Measurements from ENCODE around the gene MRM2. TPM values are rescaled to one million over a fixed set of nuclear protein-coding genes. Genes with fewer than 3 reads are reported as not detected.

MRM2 gene
- total and polyA plus RNA-seq, 7 experiments from 2014 or later = 7.1 to 58.3 (median 20.7) TPM

GRCh38 chr7:2195400-2196246 lies 46.4 kb downstream of the MRM2 start:
- Mint-ChIP-seq H3K27ac (no peak overlapping the region), H3K36me3 (peaks cover 7 to 59% (median 44%) of the 10 kb centered on the region in 5 donors), H3K27me3 (no peaks in the 10 kb centered on the region), H3K4me1 (peaks cover 0 to 5% (median 0%) of the 10 kb centered on the region in 7 donors), H3K9me3 (peaks cover 0 to 10% (median 3%) of the 10 kb centered on the region in 11 donors), H3K4me3 (no peak overlapping the region)
- Histone ChIP-seq H3K4me1 (ENCODE audit: control insufficient read depth in 2 of 2, insufficient read depth in 2 of 2, low read length in 2 of 2) (no peaks in the 10 kb centered on the region), H3K36me3 (ENCODE audit: control insufficient read depth in 2 of 3, insufficient read depth in 3 of 3, low read length in 3 of 3) (peaks cover 0 to 42% (median 0%) of the 10 kb centered on the region in 3 experiments), H3K9me3 (ENCODE audit: control insufficient read depth in 2 of 3, low read length in 3 of 3) (peaks cover 0 to 8% (median 0%) of the 10 kb centered on the region in 3 experiments), H3K4me3 (ENCODE audit: low read length) (no peak overlapping the region), H3K27me3 (ENCODE audit: control insufficient read depth in 2 of 2, insufficient read depth in 2 of 2, low read length in 2 of 2) (no peaks in the 10 kb centered on the region), H3K27ac (ENCODE audit: low read depth, low read length) (no peak overlapping the region)
- ATAC-seq (no peak), DNase-seq (no peak)
- ChIA-PET POLR2A (no interaction called here), CTCF (no interaction called here)
- intact Hi-C loops (cut with micrococcal nuclease) = no loop called here

- Mint-ChIP-seq H3K27me3 (no peaks in the 10 kb centered on the region), H3K4me3 (no peak overlapping the region), H3K27ac (no peak overlapping the region), H3K36me3 (peaks cover 10 to 66% (median 58%) of the 10 kb centered on the region in 5 donors), H3K4me1 (peaks cover 0 to 5% (median 0%) of the 10 kb centered on the region in 7 donors), H3K9me3 (peaks cover 0 to 19% (median 7%) of the 10 kb centered on the region in 11 donors)
- no peak for ATAC-seq
- Histone ChIP-seq H3K4me1 (ENCODE audit: control insufficient read depth in 2 of 2, insufficient read depth in 2 of 2, low read length in 2 of 2) (no peaks in the 10 kb centered on the region), H3K27me3 (ENCODE audit: control insufficient read depth in 2 of 2, insufficient read depth in 2 of 2, low read length in 2 of 2) (no peaks in the 10 kb centered on the region), H3K4me3 (ENCODE audit: low read length) (no peak overlapping the region), H3K27ac (ENCODE audit: low read depth, low read length) (no peak overlapping the region), H3K36me3 (ENCODE audit: control insufficient read depth in 2 of 3, insufficient read depth in 3 of 3, low read length in 3 of 3) (peaks cover 0 to 28% (median 0%) of the 10 kb centered on the region in 3 experiments), H3K9me3 (ENCODE audit: control insufficient read depth in 2 of 3, low read length in 3 of 3) (peaks cover 0 to 8% (median 0%) of the 10 kb centered on the region in 3 experiments)
- intact Hi-C loops (cut with micrococcal nuclease) = no loop called here
- DNase-seq = no peak
- ChIA-PET POLR2A (no interaction called here), CTCF (no interaction called here)
Observed at GRCh38 chr7:2193575-2194305, 48.3 kb downstream of the MRM2 start.

- no peak overlapping the region for H3K27ac ChIP-seq (ENCODE audit: low read depth, low read length)
- DNase-seq (no peak), ATAC-seq (no peak)
- H3K36me3 ChIP-seq (ENCODE audit: control insufficient read depth in 2 of 3, insufficient read depth in 3 of 3, low read length in 3 of 3) = peaks cover 0 to 28% (median 0%) of the 10 kb centered on the region in 3 experiments
- H3K4me3 ChIP-seq (ENCODE audit: low read length) = no peak overlapping the region
- intact Hi-C loops (cut with micrococcal nuclease) = no loop called here
- H3K4me1 Mint-ChIP-seq = peaks cover 0 to 5% (median 0%) of the 10 kb centered on the region in 7 donors
- H3K27me3 Mint-ChIP-seq = no peaks in the 10 kb centered on the region
- no peak overlapping the region for H3K27ac Mint-ChIP-seq
- H3K4me1 ChIP-seq (ENCODE audit: control insufficient read depth in 2 of 2, insufficient read depth in 2 of 2, low read length in 2 of 2) = no peaks in the 10 kb centered on the region
- peaks cover 0 to 8% (median 0%) of the 10 kb centered on the region in 3 experiments for H3K9me3 ChIP-seq (ENCODE audit: control insufficient read depth in 2 of 3, low read length in 3 of 3)
- no peak overlapping the region for H3K4me3 Mint-ChIP-seq
- POLR2A ChIA-PET = interaction anchor here (0.6 kb wide), 1 partner anchor 322 kb away, joined by 4 read pairs; no protein-coding TSS in a partner anchor
- H3K9me3 Mint-ChIP-seq = peaks cover 0 to 26% (median 7%) of the 10 kb centered on the region in 11 donors
- peaks cover 10 to 74% (median 66%) of the 10 kb centered on the region in 5 donors for H3K36me3 Mint-ChIP-seq
- CTCF ChIA-PET = no interaction called here
- no peaks in the 10 kb centered on the region for H3K27me3 ChIP-seq (ENCODE audit: control insufficient read depth in 2 of 2, insufficient read depth in 2 of 2, low read length in 2 of 2)
Observed at GRCh38 chr7:2192831-2193534, 49.0 kb downstream of the MRM2 start.

GRCh38 chr7:2191016-2191415 lies 51.0 kb downstream of the MRM2 start:
- H3K36me3 Mint-ChIP-seq = peaks cover 3 to 63% (median 52%) of the 10 kb centered on the region in 5 donors

GRCh38 chr7:2190531-2190930 lies 51.5 kb downstream of the MRM2 start:
- Mint-ChIP-seq H3K27ac (no peak overlapping the region), H3K4me1 (peaks cover 0 to 4% (median 0%) of the 10 kb centered on the region in 7 donors), H3K9me3 (peaks cover 0 to 17% (median 3%) of the 10 kb centered on the region in 11 donors), H3K4me3 (no peak overlapping the region), H3K36me3 (peaks cover 3 to 61% (median 50%) of the 10 kb centered on the region in 5 donors), H3K27me3 (no peaks in the 10 kb centered on the region)
- ChIA-PET POLR2A (no interaction called here), CTCF (no interaction called here)
- ATAC-seq (no peak), DNase-seq (no peak)
- Histone ChIP-seq H3K4me1 (ENCODE audit: control insufficient read depth in 2 of 2, insufficient read depth in 2 of 2, low read length in 2 of 2) (no peaks in the 10 kb centered on the region), H3K27me3 (ENCODE audit: control insufficient read depth in 2 of 2, insufficient read depth in 2 of 2, low read length in 2 of 2) (no peaks in the 10 kb centered on the region), H3K4me3 (ENCODE audit: low read length) (no peak overlapping the region), H3K27ac (ENCODE audit: low read depth, low read length) (no peak overlapping the region), H3K9me3 (ENCODE audit: control insufficient read depth in 2 of 3, low read length in 3 of 3) (peaks cover 0 to 5% (median 0%) of the 10 kb centered on the region in 3 experiments), H3K36me3 (ENCODE audit: control insufficient read depth in 2 of 3, insufficient read depth in 3 of 3, low read length in 3 of 3) (peaks cover 0 to 9% (median 0%) of the 10 kb centered on the region in 3 experiments)
- intact Hi-C loops (cut with micrococcal nuclease) = no loop called here

More at GRCh38 chr7:2191016-2191415, 51.0 kb downstream of the MRM2 start:
- H3K36me3 ChIP-seq (ENCODE audit: control insufficient read depth in 2 of 3, insufficient read depth in 3 of 3, low read length in 3 of 3) = peaks cover 0 to 14% (median 0%) of the 10 kb centered on the region in 3 experiments
- ATAC-seq = no peak
- peaks cover 0 to 22% (median 3%) of the 10 kb centered on the region in 11 donors for H3K9me3 Mint-ChIP-seq
- ChIA-PET POLR2A (no interaction called here), CTCF (no interaction called here)
- no peak overlapping the region for H3K27ac ChIP-seq (ENCODE audit: low read depth, low read length)
- no peaks in the 10 kb centered on the region for H3K27me3 Mint-ChIP-seq
- intact Hi-C loops (cut with micrococcal nuclease) = no loop called here
- no peak overlapping the region for H3K27ac Mint-ChIP-seq
- H3K9me3 ChIP-seq (ENCODE audit: control insufficient read depth in 2 of 3, low read length in 3 of 3) = peaks cover 0 to 8% (median 0%) of the 10 kb centered on the region in 3 experiments
- H3K4me1 ChIP-seq (ENCODE audit: control insufficient read depth in 2 of 2, insufficient read depth in 2 of 2, low read length in 2 of 2) = no peaks in the 10 kb centered on the region
- H3K27me3 ChIP-seq (ENCODE audit: control insufficient read depth in 2 of 2, insufficient read depth in 2 of 2, low read length in 2 of 2) = no peaks in the 10 kb centered on the region
- peaks cover 0 to 4% (median 0%) of the 10 kb centered on the region in 7 donors for H3K4me1 Mint-ChIP-seq
- H3K4me3 Mint-ChIP-seq = no peak overlapping the region
- no peak for DNase-seq
- H3K4me3 ChIP-seq (ENCODE audit: low read length) = no peak overlapping the region

GRCh38 chr7:2186166-2186565 lies 55.8 kb downstream of the MRM2 start:
- no peaks in the 10 kb centered on the region for H3K4me1 ChIP-seq (ENCODE audit: control insufficient read depth in 2 of 2, insufficient read depth in 2 of 2, low read length in 2 of 2)
- H3K27me3 Mint-ChIP-seq = no peaks in the 10 kb centered on the region
- CTCF ChIA-PET = no interaction called here
- intact Hi-C loops (cut with micrococcal nuclease) = no loop called here
- peaks cover 0 to 16% (median 3%) of the 10 kb centered on the region in 11 donors for H3K9me3 Mint-ChIP-seq
- H3K27ac Mint-ChIP-seq = no peak overlapping the region
- H3K4me1 Mint-ChIP-seq = peaks cover 0 to 4% (median 0%) of the 10 kb centered on the region in 7 donors
- no peaks in the 10 kb centered on the region for H3K27me3 ChIP-seq (ENCODE audit: control insufficient read depth in 2 of 2, insufficient read depth in 2 of 2, low read length in 2 of 2)
- no peak for DNase-seq
- no peak overlapping the region for H3K27ac ChIP-seq (ENCODE audit: low read depth, low read length)
- peaks cover 3 to 58% (median 46%) of the 10 kb centered on the region in 5 donors for H3K36me3 Mint-ChIP-seq
- no peak for ATAC-seq
- H3K9me3 ChIP-seq (ENCODE audit: control insufficient read depth in 2 of 3, low read length in 3 of 3) = no peaks in the 10 kb centered on the region
- H3K36me3 ChIP-seq (ENCODE audit: control insufficient read depth in 2 of 3, insufficient read depth in 3 of 3, low read length in 3 of 3) = peaks cover 0 to 4% (median 0%) of the 10 kb centered on the region in 3 experiments
- H3K4me3 Mint-ChIP-seq = no peak overlapping the region
- POLR2A ChIA-PET = no interaction called here
- no peak overlapping the region for H3K4me3 ChIP-seq (ENCODE audit: low read length)
